ENCODE results near the gene GOT1.

GRCh38 chr10:99422529-99423096, 7.8 kb downstream of the GOT1 start:
- TF ChIP-seq, protein P1, sequence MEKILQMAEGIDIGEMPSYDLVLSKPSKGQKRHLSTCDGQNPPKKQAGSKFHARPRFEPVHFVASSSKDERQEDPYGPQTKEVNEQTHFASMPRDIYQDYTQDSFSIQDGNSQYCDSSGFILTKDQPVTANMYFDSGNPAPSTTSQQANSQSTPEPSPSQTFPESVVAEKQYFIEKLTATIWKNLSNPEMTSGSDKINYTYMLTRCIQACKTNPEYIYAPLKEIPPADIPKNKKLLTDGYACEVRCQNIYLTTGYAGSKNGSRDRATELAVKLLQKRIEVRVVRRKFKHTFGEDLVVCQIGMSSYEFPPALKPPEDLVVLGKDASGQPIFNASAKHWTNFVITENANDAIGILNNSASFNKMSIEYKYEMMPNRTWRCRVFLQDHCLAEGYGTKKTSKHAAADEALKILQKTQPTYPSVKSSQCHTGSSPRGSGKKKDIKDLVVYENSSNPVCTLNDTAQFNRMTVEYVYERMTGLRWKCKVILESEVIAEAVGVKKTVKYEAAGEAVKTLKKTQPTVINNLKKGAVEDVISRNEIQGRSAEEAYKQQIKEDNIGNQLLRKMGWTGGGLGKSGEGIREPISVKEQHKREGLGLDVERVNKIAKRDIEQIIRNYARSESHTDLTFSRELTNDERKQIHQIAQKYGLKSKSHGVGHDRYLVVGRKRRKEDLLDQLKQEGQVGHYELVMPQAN (conservative IDR thresholded peaks at IDR 0.05): no peak
- TF ChIP-seq, protein P2, sequence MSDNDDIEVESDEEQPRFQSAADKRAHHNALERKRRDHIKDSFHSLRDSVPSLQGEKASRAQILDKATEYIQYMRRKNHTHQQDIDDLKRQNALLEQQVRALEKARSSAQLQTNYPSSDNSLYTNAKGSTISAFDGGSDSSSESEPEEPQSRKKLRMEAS (IDR thresholded peaks at IDR 0.05; ENCODE audit: low read depth, low read length): no peak
- no peak for TF ChIP-seq ETV6 (conservative IDR thresholded peaks at IDR 0.05 in 1 of 2, IDR thresholded peaks at IDR 0.05 in 1 of 2; ENCODE audit: borderline replicate concordance in 1 of 2, low read depth in 1 of 2)
- TF ChIP-seq CHD2 (IDR thresholded peaks at IDR 0.05; ENCODE audit: borderline replicate concordance, low read depth, low read length): no peak
- TF ChIP-seq RAD21 (IDR thresholded peaks at IDR 0.05; ENCODE audit: insufficient read depth, low read depth, low read length): no peak
- TF ChIP-seq MEF2A (IDR thresholded peaks at IDR 0.05; ENCODE audit: insufficient read depth, low read depth, low read length): no peak

Data from GM12878 (cell line).